HEK293T (cell line): ENCODE results near the gene EFHC1.

Source experiments
- ARNT ChIP-seq: fragments of 450-650 bp; IDR thresholded peaks from 2 replicates; pipeline ENCODE4 v1.6.1; 2017; ENCODE audit warnings: mild to moderate bottlenecking
- BHLHE40 ChIP-seq: fragments of 450-650 bp; IDR thresholded peaks from 2 replicates; pipeline ENCODE4 v1.6.1; 2016; ENCODE audit warnings: mild to moderate bottlenecking, moderate library complexity, borderline replicate concordance

GRCh38 chr6:52543729-52544601, 123.8 kb downstream of the EFHC1 start:
- TF ChIP-seq BHLHE40: no peak
- TF ChIP-seq ARNT: no peak
